OCI-LY7 (cell line): Measurements from ENCODE around the gene SLC16A8.

Experiments used
- CTCF ChIP-seq: fragments of 200-600 bp; sonication (generic); conservative IDR thresholded peaks from 2 replicates; pipeline ENCODE4 v1.5.1; 2014; ENCODE audit warnings: mild to moderate bottlenecking, antibody characterized with exemption, low read length, moderate library complexity, mixed read lengths
- EZH2phosphoT487 ChIP-seq: fragments of 200-600 bp; sonication (generic); IDR thresholded peaks from 2 replicates; pipeline ENCODE4 v1.6.1; 2018; ENCODE audit warnings: low read depth, borderline replicate concordance, mild to moderate bottlenecking, mixed run types, antibody characterized with exemption, low read length, moderate library complexity, mixed read lengths

GRCh38 chr22:38132136-38132535 lies 48.2 kb upstream of the SLC16A8 start:
- TF ChIP-seq CTCF (no peak), EZH2phosphoT487 (no peak)
